GM12878 (cell line): ENCODE data around the gene KLRF1. TPM values are rescaled to one million over a fixed set of nuclear protein-coding genes. Genes with fewer than 3 reads are reported as not detected.
A peak's percentile ranks its signal among the peaks of the same experiment; 100 is the strongest.

Experiments
- ATAC-seq: fragments of 200-7000 bp; cut with Tn5 transposase; 3 replicates; pipeline ENCODE4 v1.9.1; 2020; ENCODE audit warnings: mild to moderate bottlenecking, moderate library complexity
- BruUV-seq: library from RNA; stranded (reverse); fragments of 400-500 nt; replicated peaks from 2 replicates; lab custom pipeline; 2021; lab: Mats Ljungman, UMichigan
- CTCF ChIA-PET: fragments of 300-600 bp; sonication (Branson Sonifier 250); formaldehyde crosslinking; extraction: SDS; loops from one replicate; lab custom pipeline; 2021; ENCODE audit warnings: inconsistent platforms; lab: Yijun Ruan, JAX
- POLR2A ChIA-PET: fragments of 350-600 bp; formaldehyde crosslinking; extraction: SDS; loops from one replicate; lab custom pipeline; 2021; ENCODE audit warnings: inconsistent platforms; lab: Charles Lee
- RAD21 ChIA-PET: fragments of 300-600 bp; sonication (Branson Sonifier 250); formaldehyde crosslinking; loops from one replicate; lab custom pipeline; 2023; ENCODE audit warnings: antibody characterized with exemption; ENCODE audit not compliant: unreplicated experiment; lab: Charles Lee
- SMC1A ChIA-PET: fragments of 300-600 bp; sonication (Branson Sonifier 250); formaldehyde crosslinking; loops from one replicate; lab custom pipeline; 2023; ENCODE audit not compliant: unreplicated experiment, uncharacterized antibody; lab: Charles Lee
- DNase-seq: peaks from one replicate; pipeline ENCODE4 v3.0.0-alpha.2; 2011; ENCODE audit warnings: low read depth, low spot score
- FAIRE-seq: peaks from 3 replicates; lab custom pipeline; 2011; peaks lifted over from hg19 to GRCh38; lab: Jason Lieb, UNC
- H2AFZ ChIP-seq: 2 replicates; pipeline ENCODE4 v1.6.0; 2011; ENCODE audit warnings: low read depth, low read length, control low read depth; ENCODE audit not compliant: control insufficient read depth
- H3K27ac ChIP-seq: 2 replicates; pipeline ENCODE4 v1.5.1; 2011; ENCODE audit warnings: control low read depth; ENCODE audit not compliant: control insufficient read depth, insufficient read depth
- H3K27me3 ChIP-seq, 2 experiments: replicated peaks in 1 of 2; 2 replicates each; pipeline versions ENCODE4 v1.6.0 to v1.6.1; 2011; ENCODE audit warnings: low read length in 1 of 2; ENCODE audit not compliant: control insufficient read depth in 2 of 2, insufficient read depth in 2 of 2
- H3K36me3 ChIP-seq, 2 experiments: 2 replicates each; pipeline ENCODE4 v1.5.1; 2011; ENCODE audit warnings: low read length in 1 of 2; ENCODE audit not compliant: control insufficient read depth in 2 of 2, insufficient read depth in 2 of 2
- H3K4me1 ChIP-seq: 2 replicates; pipeline ENCODE4 v1.6.1; 2011; ENCODE audit warnings: mild to moderate bottlenecking, low read length, moderate library complexity, mixed read lengths; ENCODE audit not compliant: control insufficient read depth, insufficient read depth
- H3K4me2 ChIP-seq: 2 replicates; pipeline ENCODE4 v1.6.0; 2011; ENCODE audit warnings: control low read depth; ENCODE audit not compliant: control insufficient read depth, insufficient read depth
- H3K4me3 ChIP-seq: fragments of 200-600 bp; sonication (generic); 2 replicates; pipeline ENCODE4 v1.5.1; 2016
- H3K79me2 ChIP-seq: 2 replicates; pipeline ENCODE4 v1.6.0; 2011; ENCODE audit warnings: low read length; ENCODE audit not compliant: control insufficient read depth, insufficient read depth
- H3K9ac ChIP-seq: 2 replicates; pipeline ENCODE4 v1.8.0; 2011; ENCODE audit warnings: low read length, control low read depth, mixed read lengths; ENCODE audit not compliant: control insufficient read depth, insufficient read depth
- H3K9me3 ChIP-seq: replicated peaks from 3 replicates; pipeline ENCODE4 v1.5.1; 2011; ENCODE audit warnings: mild to moderate bottlenecking, low read length; ENCODE audit not compliant: control insufficient read depth, insufficient read depth
- H4K20me1 ChIP-seq: 2 replicates; pipeline ENCODE4 v1.6.0; 2011; ENCODE audit not compliant: control insufficient read depth, insufficient read depth
- ASH2L ChIP-seq: fragments of 300-600, 200-600 bp; sonication (generic); IDR thresholded peaks from 2 replicates; pipeline ENCODE4 v1.6.1; 2017; ENCODE audit warnings: low read depth, mild to moderate bottlenecking, borderline replicate concordance
- BHLHE40 ChIP-seq, 2 experiments: fragments of 450-650 bp in 1 of 2; IDR thresholded peaks; 2 replicates each; pipeline ENCODE4 v1.6.1; 2011 to 2017; ENCODE audit warnings: low read depth in 2 of 2, borderline replicate concordance in 1 of 2, improper control_type of control experiment in 1 of 2, low read length in 1 of 2, mild to moderate bottlenecking in 1 of 2
- CREB1 ChIP-seq: IDR thresholded peaks from 2 replicates; pipeline ENCODE4 v1.6.1; 2012; ENCODE audit warnings: low read depth, mild to moderate bottlenecking, inconsistent platforms
- CREM ChIP-seq: IDR thresholded peaks from 2 replicates; pipeline ENCODE4 v1.6.1; 2014; ENCODE audit warnings: antibody characterized with exemption, low read depth
- IKZF2 ChIP-seq, 2 experiments: fragments of 450-650 bp; IDR thresholded peaks; 2 replicates each; pipeline ENCODE4 v1.6.1; 2017; ENCODE audit warnings: mild to moderate bottlenecking in 2 of 2, moderate library complexity in 2 of 2
- RELA ChIP-seq: fragments of 450-650 bp; IDR thresholded peaks from 2 replicates; pipeline ENCODE4 v1.8.0; 2014; ENCODE audit warnings: borderline replicate concordance; ENCODE audit not compliant: partially characterized antibody
- TAF1 ChIP-seq: IDR thresholded peaks from 2 replicates; pipeline ENCODE4 v1.6.1; 2011; ENCODE audit warnings: mild to moderate bottlenecking, low read depth, low read length, borderline replicate concordance
- WGBS: methylation state at CpG from one replicate; pipeline ENCODE4 v1.1.6; 2016; ENCODE audit warnings: low lambda C conversion rate; ENCODE audit not compliant: insufficient replicate concordance, insufficient coverage; ENCODE audit errors: missing lambda C conversion rate; 5-methylcytosine and 5-hydroxymethylcytosine counted together
- in situ Hi-C: fragments of 300-500 bp; cut with MboI; formaldehyde crosslinking; loops from 9 replicates; pipeline ENCODE4 v1.14.3; 2018; ENCODE audit warnings: mixed read lengths
- intact Hi-C: fragments of 100-400 bp; cut with micrococcal nuclease; formaldehyde crosslinking; loops from one replicate; pipeline ENCODE4 v1.14.2; 2022; ENCODE audit not compliant: unreplicated experiment
- polyA plus RNA-seq, 11 experiments: library from polyadenylated mRNA; depleted of rRNA in 4 of 11; unstranded in 6 of 11; stranded (reverse) in 5 of 11; fragments of >200 nt; fragmentation: Nextera tagmentation in 4 of 11; fragmentation: Illumina TruSeq in 1 of 11; extraction: Ambion mirVana in 4 of 11; extraction: Trizol in 1 of 11; gene quantifications; 1 replicate in 1 of 11; 2 replicates in 10 of 11; pipeline versions ENCODE4 v1.2.1 to v1.2.3, GENCODE V29; 2011 to 2016; ENCODE audit warnings: inconsistent platforms in 2 of 11, missing spikeins in 2 of 11, low read depth in 1 of 11
- total RNA-seq, 4 experiments: library from RNA; depleted of rRNA in 3 of 4; stranded (reverse); fragments of >200 nt in 3 of 4; fragmentation: Illumina TruSeq in 1 of 4; extraction: Trizol in 1 of 4; gene quantifications; 2 replicates each; pipeline versions ENCODE4 v1.2.1 to v1.2.3, GENCODE V29; 2013 to 2021
- TF ChIP-seq, protein P1 (sequence below): fragments of 450-650 bp; IDR thresholded peaks from 2 replicates; pipeline ENCODE4 v1.6.1; 2017; ENCODE audit warnings: mild to moderate bottlenecking
- TF ChIP-seq, protein P2 (sequence below): IDR thresholded peaks from 2 replicates; pipeline ENCODE4 v1.6.1; 2012; ENCODE audit warnings: mild to moderate bottlenecking, low read depth, low read length

Gene KLRF1
- total and polyA plus RNA-seq, 10 of the 15 experiments (the other 5 are each of a cell fraction or from before 2014, with no cell fraction given): 0.13 to 2.0 (median 0.18) TPM; not detected in 6

DNA sequence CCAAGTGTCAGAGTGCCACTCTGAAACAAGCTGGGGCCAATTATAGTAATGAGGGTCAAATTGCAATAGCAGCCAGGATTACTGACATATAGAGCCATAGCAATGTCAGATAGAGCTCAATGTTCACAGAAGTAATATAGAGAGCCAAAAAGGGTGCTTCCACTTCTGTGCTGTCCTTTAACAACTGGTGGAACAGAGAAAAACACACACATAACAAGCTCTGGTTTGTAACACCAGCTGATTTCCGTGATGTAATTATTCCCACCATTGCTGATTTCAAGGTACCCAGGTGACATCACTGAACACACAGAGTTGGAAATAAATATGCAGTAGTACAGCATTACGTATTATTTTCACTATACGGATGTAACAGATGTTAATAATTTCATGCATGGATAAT, 44.9 kb downstream of the KLRF1 start:
- RAD21 ChIA-PET: interaction anchor here (1.8 kb wide), 1 partner anchor 122 kb away, joined by 6 read pairs; no protein-coding TSS in a partner anchor
- Histone ChIP-seq H3K9me3 (no peaks in the 10 kb centered on the region), H3K27ac (no peak overlapping the region), H3K9ac (no peak overlapping the region), H3K4me3 (no peak overlapping the region), H3K36me3 (no peaks in the 10 kb centered on the region), H3K4me2 (no peak overlapping the region), H3K79me2 (peaks cover 6% of the 10 kb centered on the region), H4K20me1 (no peaks in the 10 kb centered on the region), H3K27me3 (no peaks in the 10 kb centered on the region), H3K4me1 (no peaks in the 10 kb centered on the region), H2AFZ (no peak overlapping the region)
- ATAC-seq (no peak), FAIRE-seq (no peak), DNase-seq (no peak)
- intact Hi-C loops (no loop called here), in situ Hi-C loops (no loop called here)
- CTCF ChIA-PET: interaction anchor here (0.5 to 1.1 kb wide), 3 partner anchors 24 to 245 kb away, joined by 3 to 4 read pairs (median 3); no protein-coding TSS in a partner anchor
- POLR2A ChIA-PET: no interaction called here
- 90% methylated on average over 3 of the region's 3 CpGs for WGBS
- SMC1A ChIA-PET: interaction anchor here (0.6 to 2.1 kb wide), 6 partner anchors 8 to 122 kb away, joined by 3 to 6 read pairs (median 4); partner anchors contain the start of gene CLEC2A
- TF ChIP-seq CREM: peak; percentile 31; the same call in 1 of the 2 replicates
- no peak for TF ChIP-seq IKZF2 (IDR thresholded peaks at IDR 0.05)
- TF ChIP-seq BHLHE40 (IDR thresholded peaks at IDR 0.05; ENCODE audit: borderline replicate concordance in 1 of 2, low read depth in 2 of 2, low read length in 1 of 2): no peak
- TF ChIP-seq CREB1: peak; percentile 55; the same call in 1 of the 2 replicates
- no peak for TF ChIP-seq TAF1
- BruUV-seq: no TSS peak

DNA sequence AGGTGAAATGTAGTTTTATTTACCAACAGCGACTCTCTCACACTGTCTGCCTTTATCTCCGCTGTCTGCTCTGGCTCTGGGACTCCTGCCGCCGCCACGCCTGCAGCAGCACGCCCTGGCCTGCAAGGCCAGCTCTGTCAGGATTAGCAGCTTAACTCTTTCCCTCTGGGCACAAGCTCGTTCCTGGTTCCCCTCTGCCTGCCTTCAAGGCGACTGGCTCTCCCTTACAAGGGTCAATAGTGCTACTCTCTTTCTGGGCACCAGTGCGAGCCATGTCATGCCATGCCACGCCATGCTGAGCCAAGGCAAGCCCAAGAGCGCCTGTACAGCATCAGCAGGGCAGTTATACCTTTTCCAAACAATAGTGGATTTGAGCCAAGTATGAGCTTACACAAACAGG, 45.5 kb downstream of the KLRF1 start:
- ChIA-PET CTCF (interaction anchor here (0.8 kb wide), 1 partner anchor 122 kb away, joined by 3 read pairs; no protein-coding TSS in a partner anchor), SMC1A (interaction anchor here (2.1 kb wide), 1 partner anchor 13 kb away, joined by 5 read pairs; no protein-coding TSS in a partner anchor), POLR2A (no interaction called here), RAD21 (interaction anchor here (1.8 kb wide), 1 partner anchor 123 kb away, joined by 6 read pairs; no protein-coding TSS in a partner anchor)
- WGBS: 76% methylated on average over 11 of the region's 11 CpGs
- Histone ChIP-seq H3K9ac (no peak overlapping the region), H3K9me3 (no peaks in the 10 kb centered on the region), H2AFZ (no peak overlapping the region), H3K79me2 (peaks cover 6% of the 10 kb centered on the region), H4K20me1 (no peaks in the 10 kb centered on the region), H3K4me2 (no peak overlapping the region), H3K36me3 (no peaks in the 10 kb centered on the region), H3K4me1 (no peaks in the 10 kb centered on the region), H3K27ac (no peak overlapping the region), H3K4me3 (no peak overlapping the region), H3K27me3 (no peaks in the 10 kb centered on the region)
- no TSS peak for BruUV-seq
- no peak for FAIRE-seq
- in situ Hi-C loops: no loop called here
- ATAC-seq: no peak
- no peak for DNase-seq
- intact Hi-C loops: no loop called here
- TF ChIP-seq, protein P1, sequence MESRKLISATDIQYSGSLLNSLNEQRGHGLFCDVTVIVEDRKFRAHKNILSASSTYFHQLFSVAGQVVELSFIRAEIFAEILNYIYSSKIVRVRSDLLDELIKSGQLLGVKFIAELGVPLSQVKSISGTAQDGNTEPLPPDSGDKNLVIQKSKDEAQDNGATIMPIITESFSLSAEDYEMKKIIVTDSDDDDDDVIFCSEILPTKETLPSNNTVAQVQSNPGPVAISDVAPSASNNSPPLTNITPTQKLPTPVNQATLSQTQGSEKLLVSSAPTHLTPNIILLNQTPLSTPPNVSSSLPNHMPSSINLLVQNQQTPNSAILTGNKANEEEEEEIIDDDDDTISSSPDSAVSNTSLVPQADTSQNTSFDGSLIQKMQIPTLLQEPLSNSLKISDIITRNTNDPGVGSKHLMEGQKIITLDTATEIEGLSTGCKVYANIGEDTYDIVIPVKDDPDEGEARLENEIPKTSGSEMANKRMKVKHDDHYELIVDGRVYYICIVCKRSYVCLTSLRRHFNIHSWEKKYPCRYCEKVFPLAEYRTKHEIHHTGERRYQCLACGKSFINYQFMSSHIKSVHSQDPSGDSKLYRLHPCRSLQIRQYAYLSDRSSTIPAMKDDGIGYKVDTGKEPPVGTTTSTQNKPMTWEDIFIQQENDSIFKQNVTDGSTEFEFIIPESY: no peak
- TF ChIP-seq ASH2L (no peak), RELA (no peak), CREM (no peak)
- TF ChIP-seq, protein P2, sequence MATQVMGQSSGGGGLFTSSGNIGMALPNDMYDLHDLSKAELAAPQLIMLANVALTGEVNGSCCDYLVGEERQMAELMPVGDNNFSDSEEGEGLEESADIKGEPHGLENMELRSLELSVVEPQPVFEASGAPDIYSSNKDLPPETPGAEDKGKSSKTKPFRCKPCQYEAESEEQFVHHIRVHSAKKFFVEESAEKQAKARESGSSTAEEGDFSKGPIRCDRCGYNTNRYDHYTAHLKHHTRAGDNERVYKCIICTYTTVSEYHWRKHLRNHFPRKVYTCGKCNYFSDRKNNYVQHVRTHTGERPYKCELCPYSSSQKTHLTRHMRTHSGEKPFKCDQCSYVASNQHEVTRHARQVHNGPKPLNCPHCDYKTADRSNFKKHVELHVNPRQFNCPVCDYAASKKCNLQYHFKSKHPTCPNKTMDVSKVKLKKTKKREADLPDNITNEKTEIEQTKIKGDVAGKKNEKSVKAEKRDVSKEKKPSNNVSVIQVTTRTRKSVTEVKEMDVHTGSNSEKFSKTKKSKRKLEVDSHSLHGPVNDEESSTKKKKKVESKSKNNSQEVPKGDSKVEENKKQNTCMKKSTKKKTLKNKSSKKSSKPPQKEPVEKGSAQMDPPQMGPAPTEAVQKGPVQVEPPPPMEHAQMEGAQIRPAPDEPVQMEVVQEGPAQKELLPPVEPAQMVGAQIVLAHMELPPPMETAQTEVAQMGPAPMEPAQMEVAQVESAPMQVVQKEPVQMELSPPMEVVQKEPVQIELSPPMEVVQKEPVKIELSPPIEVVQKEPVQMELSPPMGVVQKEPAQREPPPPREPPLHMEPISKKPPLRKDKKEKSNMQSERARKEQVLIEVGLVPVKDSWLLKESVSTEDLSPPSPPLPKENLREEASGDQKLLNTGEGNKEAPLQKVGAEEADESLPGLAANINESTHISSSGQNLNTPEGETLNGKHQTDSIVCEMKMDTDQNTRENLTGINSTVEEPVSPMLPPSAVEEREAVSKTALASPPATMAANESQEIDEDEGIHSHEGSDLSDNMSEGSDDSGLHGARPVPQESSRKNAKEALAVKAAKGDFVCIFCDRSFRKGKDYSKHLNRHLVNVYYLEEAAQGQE: no peak
